HepG2 (cell line): ENCODE measurements around the gene PPP1R15B. TPM values are rescaled to one million over a fixed set of nuclear protein-coding genes. Genes with fewer than 3 reads are reported as not detected.
A peak's percentile ranks its signal among the peaks of the same experiment; 100 is the strongest.

Experiments used
- CBX5 ChIP-seq: sonication (generic); formaldehyde crosslinking; IDR thresholded peaks from 2 replicates; pipeline ENCODE4 v1.4.0; 2020; ENCODE audit warnings: missing genetic modification reagents, borderline replicate concordance
- CC2D1A ChIP-seq: sonication (generic); formaldehyde crosslinking; IDR thresholded peaks from 2 replicates; pipeline ENCODE4 v1.8.1; 2023; ENCODE audit warnings: mild to moderate bottlenecking, missing genetic modification reagents
- DR1 ChIP-seq: sonication (generic); formaldehyde crosslinking; IDR thresholded peaks from 2 replicates; pipeline ENCODE4 v1.8.0; 2021; ENCODE audit warnings: mild to moderate bottlenecking, missing genetic modification reagents, inconsistent platforms
- FOSL2 ChIP-seq: sonication (generic); formaldehyde crosslinking; IDR thresholded peaks from 2 replicates; pipeline ENCODE4 v1.4.0; 2020; ENCODE audit warnings: missing genetic modification reagents
- FOXA3 ChIP-seq: IDR thresholded peaks from 2 replicates; pipeline ENCODE4 v1.6.1; 2016; ENCODE audit warnings: missing genetic modification reagents, missing compliant biosample characterization
- FOXK2 ChIP-seq: fragments of 450-650 bp; IDR thresholded peaks from 2 replicates; pipeline ENCODE4 v1.6.1; 2016
- GLI4 ChIP-seq: sonication (generic); formaldehyde crosslinking; IDR thresholded peaks from 2 replicates; pipeline ENCODE4 v1.5.1; 2020; ENCODE audit warnings: missing genetic modification reagents, mild to moderate bottlenecking, moderate library complexity, borderline replicate concordance
- JARID2 ChIP-seq: sonication (generic); formaldehyde crosslinking; IDR thresholded peaks from 2 replicates; pipeline ENCODE4 v1.8.1; 2023; ENCODE audit warnings: missing genetic modification reagents, inconsistent platforms; ENCODE audit not compliant: insufficient replicate concordance
- MEF2D ChIP-seq: sonication (generic); formaldehyde crosslinking; IDR thresholded peaks from 2 replicates; pipeline ENCODE4 v1.5.1; 2020; ENCODE audit warnings: mild to moderate bottlenecking, missing genetic modification reagents
- NCOR1 ChIP-seq: fragments of 200-600 bp; sonication (generic); IDR thresholded peaks from 2 replicates; pipeline ENCODE4 v1.7.0; 2017; ENCODE audit warnings: antibody characterized with exemption, low read length, borderline replicate concordance
- RFXAP ChIP-seq: sonication (generic); formaldehyde crosslinking; IDR thresholded peaks from 2 replicates; pipeline ENCODE4 v1.4.0; 2020; ENCODE audit warnings: missing genetic modification reagents, borderline replicate concordance
- SIN3A ChIP-seq: IDR thresholded peaks from 2 replicates; pipeline ENCODE4 v1.6.1; 2011; ENCODE audit warnings: low read depth, mild to moderate bottlenecking, control low read depth, low read length, borderline replicate concordance
- SP140L ChIP-seq: sonication (generic); formaldehyde crosslinking; IDR thresholded peaks from 2 replicates; pipeline ENCODE4 v1.4.0; 2020; ENCODE audit warnings: missing genetic modification reagents, borderline replicate concordance
- XBP1 ChIP-seq: sonication (generic); formaldehyde crosslinking; IDR thresholded peaks from 2 replicates; pipeline ENCODE4 v1.5.0; 2020; ENCODE audit warnings: missing genetic modification reagents
- ZFP90 ChIP-seq: sonication (generic); formaldehyde crosslinking; IDR thresholded peaks from 2 replicates; pipeline ENCODE4 v1.8.0; 2022; ENCODE audit warnings: missing genetic modification reagents, mild to moderate bottlenecking, inconsistent platforms, borderline replicate concordance
- ZNF547 ChIP-seq: sonication (generic); formaldehyde crosslinking; IDR thresholded peaks from 2 replicates; pipeline ENCODE4 v1.5.1; 2020; ENCODE audit warnings: mild to moderate bottlenecking, missing genetic modification reagents
- ZNF749 ChIP-seq: sonication (generic); formaldehyde crosslinking; IDR thresholded peaks from 2 replicates; pipeline ENCODE4 v1.8.0; 2022; ENCODE audit warnings: mild to moderate bottlenecking, missing genetic modification reagents, moderate library complexity, borderline replicate concordance
- ZNF891 ChIP-seq: sonication (generic); formaldehyde crosslinking; IDR thresholded peaks from 2 replicates; pipeline ENCODE4 v1.5.0; 2020; ENCODE audit warnings: mild to moderate bottlenecking, missing genetic modification reagents
- polyA plus RNA-seq, 8 experiments: library from polyadenylated mRNA; depleted of rRNA in 3 of 8; stranded (reverse) in 7 of 8; unstranded in 1 of 8; fragments of >200 nt; fragmentation: Illumina TruSeq in 4 of 8; extraction: Trizol in 4 of 8; gene quantifications; 2 replicates each; pipeline versions ENCODE4 v1.2.1 to v1.2.3, GENCODE V29; 2011 to 2016; ENCODE audit warnings: low read depth in 4 of 8, missing spikeins in 1 of 8, mixed read lengths in 1 of 8; ENCODE audit not compliant: insufficient read depth in 1 of 8
- total RNA-seq, 5 experiments: library from RNA; depleted of rRNA; stranded (reverse); fragments of >200 nt; fragmentation: Illumina TruSeq; extraction: Trizol; gene quantifications; 2 replicates each; pipeline ENCODE4 v1.2.3, GENCODE V29; 2016; ENCODE audit warnings: low read depth in 1 of 5
- TF ChIP-seq, protein P1 (sequence below): sonication (generic); formaldehyde crosslinking; IDR thresholded peaks from 2 replicates; pipeline ENCODE4 v1.4.0; 2020; ENCODE audit warnings: missing genetic modification reagents
- TF ChIP-seq, protein P2 (sequence below): sonication (generic); formaldehyde crosslinking; conservative IDR thresholded peaks from 2 replicates; pipeline ENCODE4 v1.4.0; 2020; ENCODE audit warnings: missing genetic modification reagents
- TF ChIP-seq, protein P3 (sequence below): sonication (generic); formaldehyde crosslinking; IDR thresholded peaks from 2 replicates; pipeline ENCODE4 v1.8.0; 2022; ENCODE audit warnings: mild to moderate bottlenecking, missing genetic modification reagents, moderate library complexity
- TF ChIP-seq, protein P4 (sequence below): sonication (generic); formaldehyde crosslinking; IDR thresholded peaks from 2 replicates; pipeline ENCODE4 v1.5.1; 2020; ENCODE audit warnings: missing genetic modification reagents, mild to moderate bottlenecking, borderline replicate concordance

The PPP1R15B gene
- total and polyA plus RNA-seq, 2 of the 13 experiments (the other 11 are each of a cell fraction or from before 2014, with no cell fraction given): 13.4 to 23.8 TPM

DNA sequence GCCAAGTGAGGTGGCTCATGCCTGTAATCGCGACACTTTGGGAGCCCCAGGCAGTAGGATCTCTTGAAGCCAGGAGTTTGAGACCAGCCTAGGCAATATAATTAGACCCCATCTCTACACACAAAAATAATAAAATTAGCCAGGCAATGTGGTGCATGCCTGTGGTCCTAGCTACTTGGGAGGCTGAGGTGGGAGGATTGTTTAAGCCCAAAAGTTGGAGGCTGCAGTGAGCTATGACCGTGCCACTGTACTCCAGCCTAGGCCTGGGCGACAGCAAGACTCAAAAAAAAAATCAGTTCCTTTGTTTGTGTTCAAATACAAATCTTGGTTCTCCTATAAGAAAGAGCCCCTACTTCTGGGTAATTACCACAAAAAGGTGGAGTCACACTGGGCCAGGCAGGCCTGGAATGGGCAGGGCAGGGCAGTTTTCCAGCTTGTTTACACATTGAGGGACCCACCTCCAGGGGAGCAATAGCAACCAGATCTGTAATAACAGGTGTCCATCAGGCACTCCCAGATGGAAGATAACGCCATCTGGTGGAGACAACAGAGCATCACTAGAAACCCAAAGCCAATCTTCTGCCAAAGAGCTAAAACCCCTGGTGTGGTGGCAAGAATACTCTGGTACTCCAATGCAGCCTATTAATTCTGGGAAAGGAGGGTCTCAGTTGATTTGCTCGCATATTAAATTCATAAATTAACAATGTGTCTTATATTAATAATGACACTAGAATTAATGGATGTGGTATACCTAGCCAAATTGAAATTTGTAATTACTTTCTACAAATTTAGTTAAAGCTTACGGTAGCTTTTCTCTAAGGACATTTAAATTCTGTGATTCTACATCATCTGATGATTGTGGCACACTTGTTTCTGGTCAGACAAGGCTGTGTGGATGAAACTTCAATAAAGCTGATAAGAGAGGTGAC, 13.2 kb downstream of the PPP1R15B start (continued):
- TF ChIP-seq MEF2D (CRISPR knock-in tag): no peak; the same call in 1 of the 2 replicates
- TF ChIP-seq ZNF891 (CRISPR knock-in tag): no peak
- no peak for TF ChIP-seq CC2D1A (CRISPR knock-in tag)
- TF ChIP-seq, protein P1, sequence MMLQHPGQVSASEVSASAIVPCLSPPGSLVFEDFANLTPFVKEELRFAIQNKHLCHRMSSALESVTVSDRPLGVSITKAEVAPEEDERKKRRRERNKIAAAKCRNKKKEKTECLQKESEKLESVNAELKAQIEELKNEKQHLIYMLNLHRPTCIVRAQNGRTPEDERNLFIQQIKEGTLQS (CRISPR knock-in tag): no peak
- TF ChIP-seq, protein P2, sequence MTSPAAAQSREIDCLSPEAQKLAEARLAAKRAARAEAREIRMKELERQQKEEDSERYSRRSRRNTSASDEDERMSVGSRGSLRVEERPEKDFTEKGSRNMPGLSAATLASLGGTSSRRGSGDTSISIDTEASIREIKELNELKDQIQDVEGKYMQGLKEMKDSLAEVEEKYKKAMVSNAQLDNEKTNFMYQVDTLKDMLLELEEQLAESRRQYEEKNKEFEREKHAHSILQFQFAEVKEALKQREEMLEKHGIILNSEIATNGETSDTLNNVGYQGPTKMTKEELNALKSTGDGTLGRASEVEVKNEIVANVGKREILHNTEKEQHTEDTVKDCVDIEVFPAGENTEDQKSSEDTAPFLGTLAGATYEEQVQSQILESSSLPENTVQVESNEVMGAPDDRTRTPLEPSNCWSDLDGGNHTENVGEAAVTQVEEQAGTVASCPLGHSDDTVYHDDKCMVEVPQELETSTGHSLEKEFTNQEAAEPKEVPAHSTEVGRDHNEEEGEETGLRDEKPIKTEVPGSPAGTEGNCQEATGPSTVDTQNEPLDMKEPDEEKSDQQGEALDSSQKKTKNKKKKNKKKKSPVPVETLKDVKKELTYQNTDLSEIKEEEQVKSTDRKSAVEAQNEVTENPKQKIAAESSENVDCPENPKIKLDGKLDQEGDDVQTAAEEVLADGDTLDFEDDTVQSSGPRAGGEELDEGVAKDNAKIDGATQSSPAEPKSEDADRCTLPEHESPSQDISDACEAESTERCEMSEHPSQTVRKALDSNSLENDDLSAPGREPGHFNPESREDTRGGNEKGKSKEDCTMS: no peak
- TF ChIP-seq, protein P3, sequence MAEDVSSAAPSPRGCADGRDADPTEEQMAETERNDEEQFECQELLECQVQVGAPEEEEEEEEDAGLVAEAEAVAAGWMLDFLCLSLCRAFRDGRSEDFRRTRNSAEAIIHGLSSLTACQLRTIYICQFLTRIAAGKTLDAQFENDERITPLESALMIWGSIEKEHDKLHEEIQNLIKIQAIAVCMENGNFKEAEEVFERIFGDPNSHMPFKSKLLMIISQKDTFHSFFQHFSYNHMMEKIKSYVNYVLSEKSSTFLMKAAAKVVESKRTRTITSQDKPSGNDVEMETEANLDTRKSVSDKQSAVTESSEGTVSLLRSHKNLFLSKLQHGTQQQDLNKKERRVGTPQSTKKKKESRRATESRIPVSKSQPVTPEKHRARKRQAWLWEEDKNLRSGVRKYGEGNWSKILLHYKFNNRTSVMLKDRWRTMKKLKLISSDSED (CRISPR knock-in tag): no peak
- TF ChIP-seq ZNF547 (CRISPR knock-in tag): no peak
- peak; percentile 26; the same call in 1 of the 2 replicates for TF ChIP-seq ZFP90 (CRISPR knock-in tag)
- TF ChIP-seq JARID2: no peak
- TF ChIP-seq CBX5 (CRISPR knock-in tag): 0 out of 2 replicates have a peak, but pooled peaks have one; percentile 33
- TF ChIP-seq FOXA3 (CRISPR knock-in tag): peak; percentile 97
- TF ChIP-seq NCOR1: no peak
- TF ChIP-seq, protein P4, sequence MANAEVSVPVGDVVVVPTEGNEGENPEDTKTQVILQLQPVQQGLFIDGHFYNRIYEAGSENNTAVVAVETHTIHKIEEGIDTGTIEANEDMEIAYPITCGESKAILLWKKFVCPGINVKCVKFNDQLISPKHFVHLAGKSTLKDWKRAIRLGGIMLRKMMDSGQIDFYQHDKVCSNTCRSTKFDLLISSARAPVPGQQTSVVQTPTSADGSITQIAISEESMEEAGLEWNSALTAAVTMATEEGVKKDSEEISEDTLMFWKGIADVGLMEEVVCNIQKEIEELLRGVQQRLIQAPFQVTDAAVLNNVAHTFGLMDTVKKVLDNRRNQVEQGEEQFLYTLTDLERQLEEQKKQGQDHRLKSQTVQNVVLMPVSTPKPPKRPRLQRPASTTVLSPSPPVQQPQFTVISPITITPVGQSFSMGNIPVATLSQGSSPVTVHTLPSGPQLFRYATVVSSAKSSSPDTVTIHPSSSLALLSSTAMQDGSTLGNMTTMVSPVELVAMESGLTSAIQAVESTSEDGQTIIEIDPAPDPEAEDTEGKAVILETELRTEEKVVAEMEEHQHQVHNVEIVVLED (CRISPR knock-in tag): no peak
- no peak for TF ChIP-seq GLI4 (CRISPR knock-in tag)
- TF ChIP-seq DR1: no peak
- peak; percentile 93 for TF ChIP-seq FOXK2
- 0 out of 2 replicates have a peak, but pooled peaks have one; percentile 20 for TF ChIP-seq FOSL2 (CRISPR knock-in tag)
- TF ChIP-seq SIN3A: no peak
- peak; percentile 49; the same call in 1 of the 2 replicates for TF ChIP-seq RFXAP (CRISPR knock-in tag)
- no peak for TF ChIP-seq ZNF749
- no peak for TF ChIP-seq SP140L (CRISPR knock-in tag)
- no peak for TF ChIP-seq XBP1 (CRISPR knock-in tag)
